K562 (cell line): ENCODE results near the gene HSD17B1. TPM values are rescaled to one million over a fixed set of nuclear protein-coding genes. Genes with fewer than 3 reads are reported as not detected.

Experiments used
- CBFA2T3 ChIP-seq: fragments of 450-650 bp; IDR thresholded peaks from 2 replicates; pipeline ENCODE4 v1.6.1; 2017
- CEBPB ChIP-seq: fragments of 450-650 bp; IDR thresholded peaks from 2 replicates; pipeline ENCODE4 v1.6.1; 2016; ENCODE audit warnings: missing genetic modification characterization, missing compliant biosample characterization
- CTBP1 ChIP-seq: fragments of 450-650 bp; IDR thresholded peaks from 2 replicates; pipeline ENCODE4 v1.6.1; 2016; ENCODE audit warnings: borderline replicate concordance
- CXXC5 ChIP-seq: fragments of 250-450 bp; sonication (Bioruptor Pico); IDR thresholded peaks from 2 replicates; pipeline ENCODE4 v1.8.0; 2022; ENCODE audit warnings: inconsistent platforms, mild to moderate bottlenecking, moderate library complexity
- ERF ChIP-seq: fragments of 450-650 bp; formaldehyde crosslinking; IDR thresholded peaks from 2 replicates; pipeline ENCODE4 v1.4.0; 2020; ENCODE audit warnings: mild to moderate bottlenecking, mixed read lengths
- HOXB6 ChIP-seq: fragments of 250-450 bp; sonication (Bioruptor Pico); IDR thresholded peaks from 2 replicates; pipeline ENCODE4 v1.5.1; 2022; ENCODE audit warnings: mild to moderate bottlenecking, borderline replicate concordance
- IFI16 ChIP-seq: fragments of 250-450 bp; sonication (Bioruptor Pico); IDR thresholded peaks from 2 replicates; pipeline ENCODE4 v2.1.2; 2022; ENCODE audit warnings: mild to moderate bottlenecking, inconsistent platforms
- MECOM ChIP-seq: fragments of 250-450 bp; sonication (Bioruptor Pico); IDR thresholded peaks from 2 replicates; pipeline ENCODE4 v1.8.0; 2022; ENCODE audit warnings: inconsistent platforms
- NR2C1 ChIP-seq, 2 experiments: fragments of 450-650 bp; IDR thresholded peaks; 2 replicates each; pipeline ENCODE4 v1.6.1; 2017; ENCODE audit warnings: mild to moderate bottlenecking in 2 of 2, antibody characterized with exemption in 1 of 2, inconsistent platforms in 1 of 2, missing compliant biosample characterization in 1 of 2, missing genetic modification characterization in 1 of 2
- RBM14 ChIP-seq: fragments of 200-400 bp; formaldehyde crosslinking; IDR thresholded peaks from 2 replicates; pipeline ENCODE4 v1.6.1; 2018; ENCODE audit warnings: low read depth, mild to moderate bottlenecking, low read length, moderate library complexity, borderline replicate concordance; ENCODE audit not compliant: insufficient read depth
- RERE ChIP-seq: sonication (generic); formaldehyde crosslinking; IDR thresholded peaks from 2 replicates; pipeline ENCODE4 v1.8.0; 2023; ENCODE audit warnings: missing genetic modification reagents, mild to moderate bottlenecking, borderline replicate concordance
- SETDB1 ChIP-seq: IDR thresholded peaks from one replicate; pipeline ENCODE4 v1.6.1; 2012; ENCODE audit warnings: low read length, control low read depth, inconsistent platforms
- SMARCC2 ChIP-seq: fragments of 450-650 bp; IDR thresholded peaks from 2 replicates; pipeline ENCODE4 v1.6.1; 2017; ENCODE audit warnings: antibody characterized with exemption, moderate library complexity, mild to moderate bottlenecking, low read depth
- SRF ChIP-seq, 2 experiments: fragments of 250-450, 450-650 bp in 1 of 2; sonication (Bioruptor Pico) in 1 of 2; sonication (generic) in 1 of 2; formaldehyde crosslinking; IDR thresholded peaks; 2 replicates each; pipeline versions ENCODE4 v1.5.0 to v1.5.1; 2020 to 2022; ENCODE audit warnings: mild to moderate bottlenecking in 1 of 2, missing genetic modification reagents in 1 of 2
- STAT5B ChIP-seq: fragments of 250-450 bp; sonication (Bioruptor Pico); IDR thresholded peaks from 2 replicates; pipeline ENCODE4 v1.8.0; 2021; ENCODE audit warnings: mild to moderate bottlenecking, inconsistent platforms
- TAF7 ChIP-seq: fragments of 450-650 bp; IDR thresholded peaks from 2 replicates; pipeline ENCODE4 v1.6.1; 2016; ENCODE audit warnings: missing genetic modification characterization, missing compliant biosample characterization
- TRIM24 ChIP-seq, 2 experiments: fragments of 450-650 bp; IDR thresholded peaks; 2 replicates each; pipeline ENCODE4 v1.6.1; 2016
- ZNF3 ChIP-seq: fragments of 250-450 bp; sonication (Bioruptor Pico); IDR thresholded peaks from 2 replicates; pipeline ENCODE4 v1.5.0; 2021; ENCODE audit warnings: mild to moderate bottlenecking, moderate library complexity
- ZNF551 ChIP-seq: fragments of 250-450 bp; sonication (Bioruptor Pico); IDR thresholded peaks from 2 replicates; pipeline ENCODE4 v1.5.0; 2021; ENCODE audit warnings: mild to moderate bottlenecking, moderate library complexity
- ZNF644 ChIP-seq: fragments of 200-800 bp; sonication (Bioruptor generic); IDR thresholded peaks from 2 replicates; pipeline ENCODE4 v1.6.1; 2016; ENCODE audit warnings: low read depth, missing genetic modification characterization, missing compliant biosample characterization
- ZNF655 ChIP-seq: fragments of 250-450 bp; sonication (Bioruptor Pico); IDR thresholded peaks from 2 replicates; pipeline ENCODE4 v1.5.0; 2021
- ZNF785 ChIP-seq: fragments of 250-450 bp; sonication (Bioruptor Pico); IDR thresholded peaks from 2 replicates; pipeline ENCODE4 v1.4.0; 2020; ENCODE audit warnings: mild to moderate bottlenecking
- polyA plus RNA-seq, 8 experiments: library from polyadenylated mRNA; depleted of rRNA in 4 of 8; stranded (reverse) in 5 of 8; unstranded in 3 of 8; fragments of >200 nt; fragmentation: Nextera tagmentation in 2 of 8; fragmentation: Illumina TruSeq in 1 of 8; extraction: Ambion mirVana in 2 of 8; extraction: Trizol in 1 of 8; gene quantifications; 2 replicates each; pipeline versions ENCODE4 v1.2.1 to v1.2.3, GENCODE V29; 2011 to 2014; ENCODE audit warnings: inconsistent platforms in 1 of 8, missing spikeins in 1 of 8
- total RNA-seq, 7 experiments: library from RNA; depleted of rRNA in 6 of 7; stranded (reverse); fragments of >200 nt in 6 of 7; fragmentation: Illumina TruSeq in 2 of 7; extraction: Trizol in 2 of 7; gene quantifications; 2 replicates each; pipeline versions ENCODE4 v1.2.1 to v1.2.3, GENCODE V29; 2011 to 2021; ENCODE audit warnings: low replicate concordance in 1 of 7

HSD17B1 gene
- total and polyA plus RNA-seq, 9 of the 15 experiments (the other 6 are each of a cell fraction or from before 2014, with no cell fraction given), result 0.55 to 21.1 (median 3.6) TPM

GRCh38 chr17:42518046-42518754 is 34.5 kb upstream of the HSD17B1 start (continued):
- TF ChIP-seq ZNF655 (CRISPR knock-in tag), result no peak
- peak; percentile 80 for TF ChIP-seq CBFA2T3
- no peak for TF ChIP-seq ERF
- TF ChIP-seq STAT5B (CRISPR knock-in tag), result no peak
- no peak for TF ChIP-seq NR2C1 (IDR thresholded peaks at IDR 0.05)
- 0 out of 2 replicates have a peak, but pooled peaks have one; percentile 11 for TF ChIP-seq NR2C1 (tag; IDR thresholded peaks at IDR 0.05)
- TF ChIP-seq CTBP1, result no peak; the same call in 1 of the 2 replicates
- TF ChIP-seq TAF7, result no peak
- no peak for TF ChIP-seq ZNF551 (CRISPR knock-in tag)
- no peak for TF ChIP-seq ZNF644
- no peak for TF ChIP-seq IFI16 (CRISPR knock-in tag)
- no peak for TF ChIP-seq SMARCC2
- no peak for TF ChIP-seq ZNF3 (CRISPR knock-in tag)
- TF ChIP-seq ZNF785 (CRISPR knock-in tag), result no peak
- no peak for TF ChIP-seq CEBPB (tag)
- TF ChIP-seq RBM14, result no peak
- no peak for TF ChIP-seq HOXB6 (CRISPR knock-in tag)
- no peak for TF ChIP-seq MECOM
- TF ChIP-seq SRF (CRISPR knock-in tag; IDR thresholded peaks at IDR 0.05), result no peak
- no peak for TF ChIP-seq SETDB1
- no peak for TF ChIP-seq CXXC5 (CRISPR knock-in tag)
- TF ChIP-seq RERE (CRISPR knock-in tag), result no peak
- TF ChIP-seq TRIM24 (IDR thresholded peaks at IDR 0.05), result peak in 1 of 2 experiments; percentile 69; a peak in 1 of 4 replicates
